Measurements from ENCODE around the gene TBR1. TPM values are rescaled to one million over a fixed set of nuclear protein-coding genes. Genes with fewer than 3 reads are reported as not detected.

Gene TBR1
- total and polyA plus RNA-seq, 3 experiments from 2014 or later = not detected

DNA sequence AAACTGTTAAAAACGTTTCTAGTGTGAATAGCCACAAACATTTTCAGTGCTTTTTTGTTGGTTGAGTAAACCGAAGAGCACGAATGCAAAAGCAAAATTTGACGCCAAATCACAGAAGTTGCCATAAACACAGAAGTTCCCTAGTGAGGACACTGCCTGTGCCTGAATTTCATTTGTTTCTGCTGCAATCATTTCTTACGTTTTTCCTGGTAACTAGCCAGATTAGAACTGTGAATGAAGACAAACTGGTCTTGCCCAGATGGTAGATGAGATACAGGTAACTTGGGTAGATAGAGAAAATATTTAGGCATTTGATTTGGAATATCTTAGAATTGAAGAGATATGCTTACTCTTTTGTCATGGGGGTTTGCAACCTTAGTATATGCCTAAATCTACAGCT, 9.8 kb upstream of the TBR1 start:
- H3K4me1 Mint-ChIP-seq = no peaks in the 10 kb centered on the region
- ChIA-PET POLR2A (no interaction called here), CTCF (no interaction called here)
- no peak overlapping the region for H3K27ac Mint-ChIP-seq
- H3K36me3 ChIP-seq (ENCODE audit: insufficient read depth, low read length) = no peaks in the 10 kb centered on the region
- no peaks in the 10 kb centered on the region for H3K9me3 ChIP-seq (ENCODE audit: low read length)
- H3K36me3 Mint-ChIP-seq = peaks cover 10 to 17% (median 16%) of the 10 kb centered on the region in 3 donors
- DNase-seq = no peak
- no peaks in the 10 kb centered on the region for H3K27me3 ChIP-seq (ENCODE audit: insufficient read depth, low read length, poor library complexity, severe bottlenecking)
- no peaks in the 10 kb centered on the region for H3K4me1 ChIP-seq (ENCODE audit: insufficient read depth, low read length)
- no peak overlapping the region for H3K4me3 Mint-ChIP-seq
- no peaks in the 10 kb centered on the region for H3K27me3 Mint-ChIP-seq
- no peak overlapping the region for H3K27ac ChIP-seq (ENCODE audit: low read depth, low read length)
- no peak overlapping the region for H3K4me3 ChIP-seq (ENCODE audit: low read length)
- no peaks in the 10 kb centered on the region for H3K9me3 Mint-ChIP-seq

DNA sequence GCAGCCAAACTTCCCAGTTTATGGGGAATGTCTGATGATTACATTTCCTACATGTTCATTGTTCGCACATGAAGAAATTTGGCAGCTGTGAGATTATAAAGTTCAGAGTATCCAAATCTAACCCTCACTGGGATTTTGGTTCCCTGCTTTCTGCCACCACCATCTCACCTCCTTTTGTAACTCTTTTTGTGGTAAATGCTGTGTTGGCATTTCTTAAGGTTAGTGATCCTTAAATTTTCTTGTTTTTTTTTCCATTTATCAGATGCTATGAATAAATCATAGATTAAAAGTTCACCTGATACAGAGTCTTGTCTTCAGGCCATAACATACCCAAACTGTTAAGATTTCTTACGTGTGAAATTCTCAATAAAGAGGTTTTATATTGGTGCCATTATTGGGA, 8.5 kb upstream of the TBR1 start:
- H3K4me3 ChIP-seq (ENCODE audit: low read length) = no peak overlapping the region
- Mint-ChIP-seq H3K4me3 (no peak overlapping the region), H3K36me3 (peaks cover 11 to 13% (median 12%) of the 10 kb centered on the region in 3 donors), H3K27ac (no peak overlapping the region), H3K9me3 (no peaks in the 10 kb centered on the region), H3K4me1 (no peaks in the 10 kb centered on the region), H3K27me3 (no peaks in the 10 kb centered on the region)
- H3K4me1 ChIP-seq (ENCODE audit: insufficient read depth, low read length) = no peaks in the 10 kb centered on the region
- H3K9me3 ChIP-seq (ENCODE audit: low read length) = no peaks in the 10 kb centered on the region
- no peaks in the 10 kb centered on the region for H3K27me3 ChIP-seq (ENCODE audit: insufficient read depth, low read length, poor library complexity, severe bottlenecking)
- CTCF ChIA-PET = no interaction called here
- no peak overlapping the region for H3K27ac ChIP-seq (ENCODE audit: low read depth, low read length)
- POLR2A ChIA-PET = no interaction called here
- no peak for DNase-seq
- no peaks in the 10 kb centered on the region for H3K36me3 ChIP-seq (ENCODE audit: insufficient read depth, low read length)

DNA sequence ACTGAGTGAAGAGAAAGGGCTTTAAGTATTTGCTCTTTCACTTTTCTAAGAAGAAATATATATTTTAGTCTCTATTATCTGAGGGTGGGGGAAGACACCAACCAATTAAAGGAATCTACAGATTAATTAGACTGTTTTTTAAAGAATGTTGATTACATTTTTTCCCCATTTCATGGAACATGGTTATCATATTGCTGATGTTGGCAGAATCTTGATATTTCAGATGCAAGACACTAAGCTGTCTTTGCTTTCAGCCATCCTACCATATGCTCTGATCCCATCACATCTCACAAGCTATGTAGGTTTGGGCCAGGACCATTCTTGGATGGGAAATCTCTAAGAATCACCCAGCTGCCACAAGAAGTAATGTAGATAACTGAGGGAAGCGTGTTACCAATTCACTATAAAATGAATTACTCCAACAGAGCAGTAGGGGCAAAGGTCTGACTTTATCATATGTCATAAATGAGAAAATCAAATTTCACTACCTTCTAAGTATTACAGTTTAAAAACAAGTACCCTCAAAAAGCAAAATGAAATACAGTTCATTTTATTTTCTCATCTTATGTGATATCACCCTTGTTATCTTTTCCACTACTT, 6.7 kb upstream of the TBR1 start:
- Mint-ChIP-seq H3K9me3 (no peaks in the 10 kb centered on the region), H3K36me3 (peaks cover 8 to 11% (median 8%) of the 10 kb centered on the region in 3 donors), H3K4me3 (no peak overlapping the region), H3K27me3 (peaks cover 3 to 8% of the 10 kb centered on the region in 2 donors), H3K27ac (no peak overlapping the region), H3K4me1 (peaks cover 4 to 8% (median 5%) of the 10 kb centered on the region in 3 donors)
- Histone ChIP-seq H3K27me3 (ENCODE audit: insufficient read depth, low read length, poor library complexity, severe bottlenecking) (no peaks in the 10 kb centered on the region), H3K36me3 (ENCODE audit: insufficient read depth, low read length) (no peaks in the 10 kb centered on the region), H3K4me1 (ENCODE audit: insufficient read depth, low read length) (no peaks in the 10 kb centered on the region), H3K9me3 (ENCODE audit: low read length) (no peaks in the 10 kb centered on the region), H3K4me3 (ENCODE audit: low read length) (no peak overlapping the region), H3K27ac (ENCODE audit: low read depth, low read length) (no peak overlapping the region)
- POLR2A ChIA-PET = no interaction called here
- no peak for DNase-seq
- CTCF ChIA-PET = no interaction called here

DNA sequence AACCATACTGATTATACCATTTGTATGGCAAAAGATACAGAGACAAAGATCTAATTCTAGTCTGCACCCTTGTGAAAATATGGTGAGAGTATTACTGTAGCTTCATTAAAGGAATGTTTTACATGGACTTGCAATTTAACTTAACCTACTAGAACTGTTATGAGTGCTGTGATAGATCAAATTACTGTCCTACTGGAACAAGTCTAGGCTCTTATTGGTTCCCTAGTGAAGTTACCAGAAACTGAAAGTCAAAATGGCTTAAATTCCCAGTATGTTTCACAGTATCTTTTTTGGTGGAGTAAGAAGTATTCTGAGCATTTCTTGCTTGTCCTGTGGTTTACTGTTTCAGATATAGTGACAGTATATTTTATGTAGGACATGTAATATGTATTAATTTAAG, 3.8 kb upstream of the TBR1 start:
- H3K36me3 Mint-ChIP-seq = peaks cover 8 to 11% (median 8%) of the 10 kb centered on the region in 3 donors

GRCh38 chr2:161414042-161415033, 1.8 kb upstream of the TBR1 start:
- peak overlapping the region in 1 of 8 donors; percentile 43 for H3K27ac Mint-ChIP-seq
- H3K27me3 Mint-ChIP-seq = peaks cover 43 to 54% of the 10 kb centered on the region in 2 donors
- Histone ChIP-seq H3K9me3 (ENCODE audit: low read length) (no peaks in the 10 kb centered on the region), H3K27me3 (ENCODE audit: insufficient read depth, low read length, poor library complexity, severe bottlenecking) (peaks cover 42% of the 10 kb centered on the region), H3K36me3 (ENCODE audit: insufficient read depth, low read length) (no peaks in the 10 kb centered on the region), H3K4me1 (ENCODE audit: insufficient read depth, low read length) (peaks cover 27% of the 10 kb centered on the region), H3K4me3 (ENCODE audit: low read length) (peak overlapping the region; percentile 30), H3K27ac (ENCODE audit: low read depth, low read length) (no peak overlapping the region)
- peaks cover 0 to 9% (median 6%) of the 10 kb centered on the region in 3 donors for H3K36me3 Mint-ChIP-seq
- POLR2A ChIA-PET = no interaction called here
- H3K4me1 Mint-ChIP-seq = peaks cover 36 to 53% (median 52%) of the 10 kb centered on the region in 3 donors
- CTCF ChIA-PET = interaction anchor here (2.1 kb wide), 1 partner anchor 10 kb away, joined by 5 read pairs; no protein-coding TSS in a partner anchor
- H3K4me3 Mint-ChIP-seq = peak overlapping the region; percentile 31 to 83 (median 77)
- DNase-seq = no peak
- H3K9me3 Mint-ChIP-seq = peaks cover 0 to 3% (median 0%) of the 10 kb centered on the region in 5 donors

More for the DNA sequence above, 3.8 kb upstream of the TBR1 start:
- POLR2A ChIA-PET = no interaction called here
- Histone ChIP-seq H3K27me3 (ENCODE audit: insufficient read depth, low read length, poor library complexity, severe bottlenecking) (peaks cover 22% of the 10 kb centered on the region), H3K9me3 (ENCODE audit: low read length) (no peaks in the 10 kb centered on the region), H3K4me3 (ENCODE audit: low read length) (no peak overlapping the region), H3K36me3 (ENCODE audit: insufficient read depth, low read length) (no peaks in the 10 kb centered on the region), H3K4me1 (ENCODE audit: insufficient read depth, low read length) (peaks cover 27% of the 10 kb centered on the region), H3K27ac (ENCODE audit: low read depth, low read length) (no peak overlapping the region)
- H3K27ac Mint-ChIP-seq = no peak overlapping the region
- H3K4me1 Mint-ChIP-seq = peaks cover 26 to 34% (median 32%) of the 10 kb centered on the region in 3 donors
- DNase-seq = no peak
- no peak overlapping the region for H3K4me3 Mint-ChIP-seq
- CTCF ChIA-PET = no interaction called here
- peaks cover 0 to 3% (median 0%) of the 10 kb centered on the region in 5 donors for H3K9me3 Mint-ChIP-seq
- peaks cover 28 to 34% of the 10 kb centered on the region in 2 donors for H3K27me3 Mint-ChIP-seq

DNA sequence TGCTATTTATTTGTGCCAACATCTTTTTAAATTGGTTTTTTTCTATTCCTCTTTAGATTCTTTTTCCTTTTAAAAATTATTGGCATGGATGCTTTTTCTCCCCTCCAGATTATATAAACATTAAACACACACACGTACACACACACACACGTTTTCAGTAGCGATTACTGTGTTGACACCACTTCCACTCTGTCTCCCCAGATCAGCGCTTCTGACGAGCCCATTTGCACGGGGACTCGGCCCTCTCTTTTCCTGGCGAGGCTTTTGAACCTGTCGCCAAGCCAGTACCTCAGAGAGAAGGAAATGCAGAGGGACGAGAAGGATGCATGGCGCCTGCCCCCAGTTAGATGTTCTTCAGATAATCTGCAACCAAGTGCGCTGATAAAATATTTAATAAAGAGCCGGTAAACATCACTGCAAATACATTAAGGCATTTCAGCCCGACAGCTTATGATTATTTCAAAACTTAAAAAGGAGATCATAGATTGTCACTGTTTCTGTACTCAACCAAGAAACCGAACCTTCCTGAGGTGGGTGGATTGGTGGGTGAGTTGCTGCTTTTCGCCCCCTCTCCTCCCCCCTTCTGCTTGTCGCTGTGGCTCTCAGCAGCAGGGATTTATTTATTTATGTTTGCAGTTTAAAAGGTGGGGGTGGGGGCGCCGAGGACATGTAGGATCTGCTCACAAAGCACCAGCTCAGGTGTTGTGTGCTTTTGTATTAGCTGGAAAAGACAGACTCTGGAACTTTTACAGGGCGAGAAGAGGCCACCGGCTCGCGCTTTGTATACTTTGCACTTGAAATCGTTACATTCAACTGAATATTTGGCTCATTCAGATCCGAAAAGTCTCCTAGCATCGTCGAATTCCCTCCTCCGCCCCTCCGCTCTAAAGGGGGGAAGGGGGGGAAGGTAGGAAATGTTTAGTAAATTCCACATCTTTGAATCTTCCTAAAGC, 787 bp upstream of the TBR1 start:
- H3K36me3 ChIP-seq (ENCODE audit: insufficient read depth, low read length) = no peaks in the 10 kb centered on the region
- H3K4me1 ChIP-seq (ENCODE audit: insufficient read depth, low read length) = peaks cover 27% of the 10 kb centered on the region
- ChIA-PET POLR2A (interaction anchor here (0.6 kb wide), 1 partner anchor 72 kb away, joined by 3 read pairs; no protein-coding TSS in a partner anchor), CTCF (interaction anchor here (1.2 to 2.1 kb wide), 2 partner anchors 9 to 16 kb away, joined by 4 to 5 read pairs; no protein-coding TSS in a partner anchor)
- peaks cover 36 to 55% (median 53%) of the 10 kb centered on the region in 3 donors for H3K4me1 Mint-ChIP-seq
- H3K4me3 ChIP-seq (ENCODE audit: low read length) = peak overlapping the region; percentile 30
- no peak for DNase-seq
- peaks cover 50 to 64% of the 10 kb centered on the region in 2 donors for H3K27me3 Mint-ChIP-seq
- H3K36me3 Mint-ChIP-seq = peaks cover 0 to 7% (median 6%) of the 10 kb centered on the region in 3 donors
- H3K9me3 Mint-ChIP-seq = peaks cover 0 to 3% (median 0%) of the 10 kb centered on the region in 5 donors
- peak overlapping the region; percentile 34 to 83 (median 69) for H3K4me3 Mint-ChIP-seq
- H3K9me3 ChIP-seq (ENCODE audit: low read length) = no peaks in the 10 kb centered on the region
- H3K27ac ChIP-seq (ENCODE audit: low read depth, low read length) = no peak overlapping the region
- peaks cover 47% of the 10 kb centered on the region for H3K27me3 ChIP-seq (ENCODE audit: insufficient read depth, low read length, poor library complexity, severe bottlenecking)
- H3K27ac Mint-ChIP-seq = peak overlapping the region in 3 of 8 donors; percentile 15 to 33 (median 17)

DNA sequence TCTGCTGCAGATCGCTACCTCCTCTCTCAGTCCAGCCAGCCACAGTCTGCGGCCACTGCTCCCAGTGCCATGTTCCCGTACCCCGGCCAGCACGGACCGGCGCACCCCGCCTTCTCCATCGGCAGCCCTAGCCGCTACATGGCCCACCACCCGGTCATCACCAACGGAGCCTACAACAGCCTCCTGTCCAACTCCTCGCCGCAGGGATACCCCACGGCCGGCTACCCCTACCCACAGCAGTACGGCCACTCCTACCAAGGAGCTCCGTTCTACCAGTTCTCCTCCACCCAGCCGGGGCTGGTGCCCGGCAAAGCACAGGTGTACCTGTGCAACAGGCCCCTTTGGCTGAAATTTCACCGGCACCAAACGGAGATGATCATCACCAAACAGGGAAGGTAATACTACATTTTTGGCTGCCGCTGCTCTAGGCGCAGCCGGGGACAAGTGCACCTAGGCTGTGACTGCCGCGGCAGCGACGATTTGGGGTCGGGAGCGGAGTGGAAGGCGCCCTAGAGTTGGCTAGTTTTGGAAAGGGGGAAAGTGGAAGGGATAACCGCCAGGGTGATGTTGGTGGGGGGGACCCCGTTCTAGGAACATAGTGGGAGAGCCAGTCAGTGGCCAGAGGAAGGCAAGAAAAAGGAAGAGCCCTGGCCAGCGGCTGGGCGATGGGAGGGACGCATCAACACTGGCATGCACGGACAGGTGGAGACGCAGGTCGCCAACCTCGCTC, 776 bp downstream of the TBR1 start:
- ChIA-PET POLR2A (no interaction called here), CTCF (no interaction called here)
- Mint-ChIP-seq H3K27me3 (peaks cover 65 to 79% of the 10 kb centered on the region in 2 donors), H3K4me1 (peaks cover 36 to 55% (median 53%) of the 10 kb centered on the region in 3 donors), H3K27ac (peak overlapping the region in 2 of 8 donors; percentile 27 to 64), H3K9me3 (peaks cover 0 to 4% (median 0%) of the 10 kb centered on the region in 5 donors), H3K36me3 (no peaks in the 10 kb centered on the region), H3K4me3 (peak overlapping the region; percentile 7 to 83 (median 66))
- Histone ChIP-seq H3K27ac (ENCODE audit: low read depth, low read length) (no peak overlapping the region), H3K27me3 (ENCODE audit: insufficient read depth, low read length, poor library complexity, severe bottlenecking) (peaks cover 63% of the 10 kb centered on the region), H3K4me3 (ENCODE audit: low read length) (no peak overlapping the region), H3K4me1 (ENCODE audit: insufficient read depth, low read length) (peaks cover 27% of the 10 kb centered on the region), H3K9me3 (ENCODE audit: low read length) (no peaks in the 10 kb centered on the region), H3K36me3 (ENCODE audit: insufficient read depth, low read length) (no peaks in the 10 kb centered on the region)
- peak in 1 of 5 donors; percentile 42 for DNase-seq

Data from CD8-positive, alpha-beta memory T cell (primary cell).